CD8-positive, alpha-beta memory T cell (primary cell): ENCODE data around the gene NR5A2. TPM values are rescaled to one million over a fixed set of nuclear protein-coding genes. Genes with fewer than 3 reads are reported as not detected.
A peak's percentile ranks its signal among the peaks of the same experiment; 100 is the strongest.

Experiments used
- CTCF ChIA-PET: fragments of 350-600 bp; sonication (Branson Sonifier 250); formaldehyde crosslinking; loops from one replicate; lab custom pipeline; 2021; ENCODE audit warnings: antibody characterized with exemption; lab: Charles Lee
- POLR2A ChIA-PET: fragments of 350-600 bp; sonication (Branson Sonifier 250); formaldehyde crosslinking; loops from one replicate; lab custom pipeline; 2021; ENCODE audit warnings: antibody characterized with exemption; lab: Charles Lee
- DNase-seq, 5 donors: peaks; one replicate each; pipeline versions ENCODE4 v3.0.0 to v3.0.0-alpha.2; 2020 to 2022; ENCODE audit warnings: mixed read lengths in 1 of 5
- H3K27ac ChIP-seq: one replicate; pipeline ENCODE4 v1.7.0; 2013; ENCODE audit warnings: low read depth, mild to moderate bottlenecking, low read length, moderate library complexity
- H3K27me3 ChIP-seq: 2 replicates; pipeline ENCODE4 v1.7.0; 2013; ENCODE audit warnings: low read length, mild to moderate bottlenecking; ENCODE audit not compliant: insufficient read depth, poor library complexity, severe bottlenecking
- H3K36me3 ChIP-seq: 2 replicates; pipeline ENCODE4 v1.7.0; 2013; ENCODE audit warnings: mild to moderate bottlenecking, low read length, moderate library complexity; ENCODE audit not compliant: insufficient read depth
- H3K4me1 ChIP-seq: 2 replicates; pipeline ENCODE4 v1.7.0; 2013; ENCODE audit warnings: mild to moderate bottlenecking, low read length, moderate library complexity; ENCODE audit not compliant: insufficient read depth
- H3K4me3 ChIP-seq: 2 replicates; pipeline ENCODE4 v1.7.0; 2013; ENCODE audit warnings: mild to moderate bottlenecking, low read length
- H3K9me3 ChIP-seq: 2 replicates; pipeline ENCODE4 v1.7.0; 2013; ENCODE audit warnings: mild to moderate bottlenecking, low read length
- H3K27ac Mint-ChIP-seq, 8 donors: one replicate each; pipeline ENCODE4 v1.8.0; 2020 to 2021; ENCODE audit warnings: mixed read lengths in 8 of 8, mild to moderate bottlenecking in 6 of 8, inconsistent platforms in 3 of 8, moderate library complexity in 3 of 8
- H3K27me3 Mint-ChIP-seq, 2 donors: one replicate each; pipeline ENCODE4 v1.8.0; 2020 to 2021; ENCODE audit warnings: mixed read lengths in 2 of 2, mild to moderate bottlenecking in 1 of 2, moderate library complexity in 1 of 2
- H3K36me3 Mint-ChIP-seq, 3 donors: one replicate each; pipeline ENCODE4 v1.8.0; 2020 to 2021; ENCODE audit warnings: mixed read lengths in 3 of 3, inconsistent platforms in 1 of 3, mild to moderate bottlenecking in 1 of 3
- H3K4me1 Mint-ChIP-seq, 3 donors: one replicate each; pipeline ENCODE4 v1.8.0; 2020 to 2021; ENCODE audit warnings: mixed read lengths in 3 of 3, inconsistent platforms in 1 of 3, mild to moderate bottlenecking in 1 of 3
- H3K4me3 Mint-ChIP-seq, 7 donors: one replicate each; pipeline ENCODE4 v1.8.0; 2020 to 2021; ENCODE audit warnings: mixed read lengths in 7 of 7, mild to moderate bottlenecking in 6 of 7, moderate library complexity in 4 of 7, inconsistent platforms in 2 of 7
- H3K9me3 Mint-ChIP-seq, 5 donors: one replicate each; pipeline ENCODE4 v1.8.0; 2020 to 2022; ENCODE audit warnings: mixed read lengths in 5 of 5, mild to moderate bottlenecking in 3 of 5, moderate library complexity in 2 of 5, inconsistent platforms in 1 of 5
- polyA plus RNA-seq: library from polyadenylated mRNA; unstranded; fragments of 300-500 nt; fragmentation: Illumina TruSeq; gene quantifications from one replicate; pipeline ENCODE4 v1.2.3, GENCODE V29; 2021
- total RNA-seq, 2 experiments: library from RNA; stranded (reverse); gene quantifications; one replicate each; pipeline ENCODE4 v1.2.3, GENCODE V29; 2021

NR5A2 gene
- total and polyA plus RNA-seq, 3 experiments from 2014 or later, result not detected

DNA sequence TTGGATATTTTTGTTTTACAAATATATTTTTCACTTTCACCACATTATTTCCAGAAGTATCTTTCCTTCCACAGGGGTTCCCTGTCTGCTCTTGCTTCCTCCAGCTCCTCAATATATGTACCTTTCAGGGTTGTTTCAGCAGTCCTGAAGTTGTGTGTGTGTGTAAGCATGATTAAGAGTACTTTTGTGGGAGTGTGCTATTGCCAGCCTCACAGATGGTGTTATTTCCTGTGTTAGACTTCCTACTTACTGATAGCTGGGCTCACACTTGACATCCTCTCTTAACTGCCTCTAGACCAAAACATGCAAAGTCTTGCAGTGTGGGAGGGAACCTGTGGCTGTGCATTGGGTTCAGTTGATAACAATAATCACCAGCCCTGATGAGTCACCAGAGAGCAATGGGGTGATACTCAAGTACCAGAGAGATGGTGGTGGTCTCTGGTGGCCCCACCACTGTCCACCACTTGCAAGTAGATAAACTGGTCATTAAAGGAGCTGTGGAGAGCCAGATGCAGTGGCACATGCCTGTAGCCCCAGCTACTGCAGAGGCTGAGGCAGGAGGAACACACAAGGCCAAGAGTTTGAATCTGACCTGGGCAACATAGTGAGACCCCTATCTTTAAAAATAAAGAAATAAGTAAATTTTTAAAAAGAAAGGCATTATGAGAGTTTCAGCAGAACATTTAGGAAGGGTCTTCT, 126.7 kb downstream of the NR5A2 start:
- H3K36me3 Mint-ChIP-seq, result no peaks in the 10 kb centered on the region
- CTCF ChIA-PET, result interaction anchor here (1.0 to 1.9 kb wide), 6 partner anchors 14 to 148 kb away, joined by 3 to 8 read pairs (median 4); no protein-coding TSS in a partner anchor
- POLR2A ChIA-PET, result interaction anchor here (0.5 kb wide), 1 partner anchor 1498 kb away, joined by 4 read pairs; no protein-coding TSS in a partner anchor
- H3K27ac ChIP-seq, result no peak overlapping the region
- H3K4me3 ChIP-seq, result no peak overlapping the region
- H3K27ac Mint-ChIP-seq, result peak overlapping the region; percentile 62 to 96 (median 84)
- peaks cover 23 to 55% (median 47%) of the 10 kb centered on the region in 3 donors for H3K4me1 Mint-ChIP-seq
- no peaks in the 10 kb centered on the region for H3K27me3 ChIP-seq
- no peaks in the 10 kb centered on the region for H3K27me3 Mint-ChIP-seq
- peak; percentile 17 to 77 (median 28) for DNase-seq
- peak overlapping the region in 6 of 7 donors; percentile 51 to 82 (median 72) for H3K4me3 Mint-ChIP-seq
- H3K9me3 Mint-ChIP-seq, result no peaks in the 10 kb centered on the region
- H3K36me3 ChIP-seq, result no peaks in the 10 kb centered on the region
- H3K4me1 ChIP-seq, result peaks cover 27% of the 10 kb centered on the region
- H3K9me3 ChIP-seq, result no peaks in the 10 kb centered on the region

DNA sequence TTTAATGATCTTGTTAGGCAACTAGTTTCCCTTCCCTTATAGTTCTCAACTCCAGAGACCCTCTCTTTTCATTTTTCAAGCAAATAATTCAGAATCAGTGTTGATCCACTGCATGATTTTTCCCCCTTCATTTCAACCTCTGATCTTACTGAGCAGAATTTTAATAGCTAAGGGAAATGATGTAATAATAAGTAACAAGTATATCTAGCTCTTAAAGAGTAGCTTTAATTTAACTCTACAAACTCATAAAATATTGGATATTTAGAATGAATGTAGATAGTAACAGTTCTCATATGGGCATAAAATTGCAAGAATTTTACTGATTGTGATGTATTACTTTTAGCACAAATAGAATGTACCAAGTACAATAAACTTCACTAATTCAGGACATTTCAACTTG, 130.2 kb downstream of the NR5A2 start:
- Mint-ChIP-seq H3K27me3 (no peaks in the 10 kb centered on the region), H3K27ac (no peak overlapping the region), H3K36me3 (no peaks in the 10 kb centered on the region), H3K9me3 (no peaks in the 10 kb centered on the region), H3K4me1 (peaks cover 22 to 32% (median 27%) of the 10 kb centered on the region in 3 donors), H3K4me3 (no peak overlapping the region)
- no peaks in the 10 kb centered on the region for H3K9me3 ChIP-seq
- ChIA-PET CTCF (no interaction called here), POLR2A (no interaction called here)
- H3K4me3 ChIP-seq, result no peak overlapping the region
- DNase-seq, result no peak
- H3K36me3 ChIP-seq, result no peaks in the 10 kb centered on the region
- H3K27me3 ChIP-seq, result no peaks in the 10 kb centered on the region
- H3K4me1 ChIP-seq, result peaks cover 24% of the 10 kb centered on the region
- no peak overlapping the region for H3K27ac ChIP-seq

GRCh38 chr1:200161801-200162200, 134.3 kb downstream of the NR5A2 start:
- Histone ChIP-seq H3K27me3 (no peaks in the 10 kb centered on the region), H3K9me3 (no peaks in the 10 kb centered on the region), H3K4me1 (no peaks in the 10 kb centered on the region), H3K4me3 (no peak overlapping the region), H3K36me3 (no peaks in the 10 kb centered on the region), H3K27ac (no peak overlapping the region)
- no peak overlapping the region for H3K27ac Mint-ChIP-seq
- peaks cover 0 to 3% (median under 1%) of the 10 kb centered on the region in 3 donors for H3K4me1 Mint-ChIP-seq
- DNase-seq, result no peak
- no peaks in the 10 kb centered on the region for H3K27me3 Mint-ChIP-seq
- H3K36me3 Mint-ChIP-seq, result no peaks in the 10 kb centered on the region
- CTCF ChIA-PET, result no interaction called here
- H3K4me3 Mint-ChIP-seq, result no peak overlapping the region
- H3K9me3 Mint-ChIP-seq, result no peaks in the 10 kb centered on the region
- POLR2A ChIA-PET, result no interaction called here

GRCh38 chr1:200162258-200162657, 134.7 kb downstream of the NR5A2 start:
- Mint-ChIP-seq H3K27me3 (no peaks in the 10 kb centered on the region), H3K36me3 (no peaks in the 10 kb centered on the region), H3K27ac (no peak overlapping the region), H3K4me1 (no peaks in the 10 kb centered on the region), H3K9me3 (no peaks in the 10 kb centered on the region), H3K4me3 (no peak overlapping the region)
- Histone ChIP-seq H3K4me1 (no peaks in the 10 kb centered on the region), H3K27ac (no peak overlapping the region), H3K9me3 (no peaks in the 10 kb centered on the region), H3K27me3 (no peaks in the 10 kb centered on the region), H3K36me3 (no peaks in the 10 kb centered on the region), H3K4me3 (no peak overlapping the region)
- ChIA-PET CTCF (no interaction called here), POLR2A (no interaction called here)
- no peak for DNase-seq

- ChIA-PET POLR2A (no interaction called here), CTCF (no interaction called here)
- Histone ChIP-seq H3K36me3 (no peaks in the 10 kb centered on the region), H3K4me1 (no peaks in the 10 kb centered on the region), H3K4me3 (no peak overlapping the region), H3K9me3 (no peaks in the 10 kb centered on the region), H3K27ac (no peak overlapping the region), H3K27me3 (no peaks in the 10 kb centered on the region)
- H3K27me3 Mint-ChIP-seq, result no peaks in the 10 kb centered on the region
- H3K4me3 Mint-ChIP-seq, result no peak overlapping the region
- H3K36me3 Mint-ChIP-seq, result no peaks in the 10 kb centered on the region
- peak overlapping the region in 1 of 8 donors; percentile 35 for H3K27ac Mint-ChIP-seq
- no peak for DNase-seq
- no peaks in the 10 kb centered on the region for H3K9me3 Mint-ChIP-seq
- H3K4me1 Mint-ChIP-seq, result no peaks in the 10 kb centered on the region
These were observed 135.4 kb downstream of the NR5A2 start for GRCh38 chr1:200162877-200163276.

- Histone ChIP-seq H3K27me3 (no peaks in the 10 kb centered on the region), H3K9me3 (no peaks in the 10 kb centered on the region), H3K27ac (no peak overlapping the region), H3K36me3 (no peaks in the 10 kb centered on the region), H3K4me3 (no peak overlapping the region), H3K4me1 (no peaks in the 10 kb centered on the region)
- H3K4me1 Mint-ChIP-seq, result no peaks in the 10 kb centered on the region
- H3K27ac Mint-ChIP-seq, result peak overlapping the region in 1 of 8 donors; percentile 6
- H3K36me3 Mint-ChIP-seq, result no peaks in the 10 kb centered on the region
- no peak overlapping the region for H3K4me3 Mint-ChIP-seq
- CTCF ChIA-PET, result no interaction called here
- H3K27me3 Mint-ChIP-seq, result no peaks in the 10 kb centered on the region
- H3K9me3 Mint-ChIP-seq, result no peaks in the 10 kb centered on the region
- no peak for DNase-seq
- POLR2A ChIA-PET, result no interaction called here
These were observed 136.4 kb downstream of the NR5A2 start for GRCh38 chr1:200163911-200164310.

DNA sequence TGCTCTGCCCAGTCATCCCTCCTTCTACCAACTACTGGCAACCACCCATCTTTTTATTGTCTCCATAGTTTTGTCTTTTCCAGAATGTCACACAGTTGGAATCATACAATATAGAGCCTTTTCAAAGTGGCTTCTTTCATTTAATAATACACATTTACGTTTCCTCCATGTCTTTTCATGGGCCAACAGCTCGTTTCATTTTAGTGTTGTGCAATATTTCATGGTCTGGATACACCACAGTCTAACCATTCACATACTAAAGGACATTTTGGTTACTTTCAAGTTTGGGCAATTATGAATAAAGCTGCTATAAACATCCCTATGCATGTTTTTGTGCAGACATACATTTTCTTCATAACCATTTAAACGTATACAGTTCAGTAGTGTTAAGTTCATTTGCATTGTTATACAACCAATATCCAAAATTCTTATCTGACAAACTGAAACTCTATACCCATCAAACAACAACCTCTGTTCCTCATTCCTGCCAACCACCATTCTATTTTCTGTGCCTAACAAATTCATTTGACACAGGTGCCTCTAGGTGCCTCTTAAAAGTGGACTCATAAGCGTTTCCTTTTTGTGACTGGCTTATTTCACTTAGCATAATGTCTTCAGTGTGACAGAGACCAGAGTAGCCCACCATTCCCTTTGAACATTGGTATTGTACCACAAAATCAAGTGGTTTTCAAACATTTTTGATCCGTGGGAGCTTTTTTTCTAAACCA, 138.1 kb downstream of the NR5A2 start:
- H3K9me3 ChIP-seq, result no peaks in the 10 kb centered on the region
- Mint-ChIP-seq H3K9me3 (no peaks in the 10 kb centered on the region), H3K4me3 (no peak overlapping the region), H3K4me1 (no peaks in the 10 kb centered on the region), H3K27ac (no peak overlapping the region), H3K27me3 (peaks cover 0 to 3% of the 10 kb centered on the region in 2 donors), H3K36me3 (no peaks in the 10 kb centered on the region)
- no peak overlapping the region for H3K27ac ChIP-seq
- H3K4me1 ChIP-seq, result no peaks in the 10 kb centered on the region
- POLR2A ChIA-PET, result no interaction called here
- no peak for DNase-seq
- no peaks in the 10 kb centered on the region for H3K27me3 ChIP-seq
- H3K36me3 ChIP-seq, result no peaks in the 10 kb centered on the region
- CTCF ChIA-PET, result no interaction called here
- H3K4me3 ChIP-seq, result no peak overlapping the region

GRCh38 chr1:200166411-200166810, 138.9 kb downstream of the NR5A2 start:
- Mint-ChIP-seq H3K9me3 (no peaks in the 10 kb centered on the region), H3K27me3 (peaks cover 0 to 7% of the 10 kb centered on the region in 2 donors), H3K36me3 (no peaks in the 10 kb centered on the region), H3K4me3 (no peak overlapping the region), H3K27ac (no peak overlapping the region), H3K4me1 (no peaks in the 10 kb centered on the region)
- CTCF ChIA-PET, result no interaction called here
- Histone ChIP-seq H3K4me1 (no peaks in the 10 kb centered on the region), H3K9me3 (no peaks in the 10 kb centered on the region), H3K36me3 (no peaks in the 10 kb centered on the region), H3K27ac (no peak overlapping the region), H3K27me3 (no peaks in the 10 kb centered on the region), H3K4me3 (no peak overlapping the region)
- POLR2A ChIA-PET, result no interaction called here
- DNase-seq, result no peak
